NCI-H748 (cell line): Measurements from ENCODE around the gene TEX14.
"Not testable (repeated sequence)": the region's sequence is repeated elsewhere in the genome, so short reads cannot be mapped to it uniquely, and the experiment has no call there.

ENCODE experiments used
- DNase-seq: peaks from one replicate; lab custom pipeline; 2025; ENCODE audit not compliant: unreplicated experiment; lab: John Stamatoyannopoulos, UW

Gene TEX14

GRCh38 chr17:58692239-58693055 lies 602 bp upstream of the TEX14 start, which contains the start of gene RAD51C:
Gene RAD51C, plus strand, starts transcription at chr17:58692602. Its CDS starts 42 bp downstream, at chr17:58692644.
- DNase-seq, result peak; percentile 94

GRCh38 chr17:58690033-58690432 lies 1.8 kb downstream of the TEX14 start:
- DNase-seq, result not testable (repeated sequence)

GRCh38 chr17:58688521-58688920 lies 3.3 kb downstream of the TEX14 start:
- no peak for DNase-seq

- no peak for DNase-seq
Measured at GRCh38 chr17:58686980-58687379, 4.9 kb downstream of the TEX14 start.

GRCh38 chr17:58684462-58684861 lies 7.4 kb downstream of the TEX14 start:
- DNase-seq, result not testable (repeated sequence)

- DNase-seq, result no peak
Measured at GRCh38 chr17:58684003-58684402, 7.8 kb downstream of the TEX14 start.

GRCh38 chr17:58680038-58680369 lies 11.8 kb downstream of the TEX14 start:
- DNase-seq, result no peak

GRCh38 chr17:58679263-58680037 lies 12.4 kb downstream of the TEX14 start:
- peak; percentile 80 for DNase-seq

- not testable (repeated sequence) for DNase-seq
Measured at GRCh38 chr17:58678287-58678686, 13.6 kb downstream of the TEX14 start.

- no peak for DNase-seq
Measured at GRCh38 chr17:58677194-58677880, 14.5 kb downstream of the TEX14 start.

- DNase-seq, result no peak
Measured at GRCh38 chr17:58671969-58672368, 19.9 kb downstream of the TEX14 start.

GRCh38 chr17:58669853-58670252 lies 22.0 kb downstream of the TEX14 start:
- no peak for DNase-seq

- no peak for DNase-seq
Measured at GRCh38 chr17:58668598-58668935, 23.3 kb downstream of the TEX14 start.

GRCh38 chr17:58667934-58668597 lies 23.8 kb downstream of the TEX14 start:
- DNase-seq, result no peak

GRCh38 chr17:58666858-58667267 lies 25.0 kb downstream of the TEX14 start:
- DNase-seq, result no peak

- no peak for DNase-seq
Measured at GRCh38 chr17:58665946-58666857, 25.6 kb downstream of the TEX14 start.

- DNase-seq, result no peak
Measured at GRCh38 chr17:58664302-58664701, 27.5 kb downstream of the TEX14 start.

GRCh38 chr17:58661499-58661898 lies 30.3 kb downstream of the TEX14 start:
- no peak for DNase-seq

GRCh38 chr17:58660621-58661020 lies 31.2 kb downstream of the TEX14 start:
- no peak for DNase-seq

- not testable (repeated sequence) for DNase-seq
Measured at GRCh38 chr17:58659714-58660084, 32.1 kb downstream of the TEX14 start.
